Endothelial cell of umbilical vein (primary cell): ENCODE data around the gene MRGPRD. TPM values are rescaled to one million over a fixed set of nuclear protein-coding genes. Genes with fewer than 3 reads are reported as not detected.

Source experiments
- BruUV-seq: library from RNA; stranded (reverse); fragments of 400-500 nt; replicated peaks from 2 replicates; lab custom pipeline; 2021; lab: Mats Ljungman, UMichigan
- CTCF ChIA-PET: fragments of 300-600, 350-600 bp; sonication (Branson Sonifier 250); formaldehyde crosslinking; loops from one replicate; lab custom pipeline; 2021; ENCODE audit warnings: antibody characterized with exemption, inconsistent platforms; lab: Charles Lee
- POLR2A ChIA-PET: fragments of 300-600, 350-600 bp; sonication (Branson Sonifier 250); formaldehyde crosslinking; loops from one replicate; lab custom pipeline; 2021; ENCODE audit warnings: antibody characterized with exemption, inconsistent platforms; lab: Charles Lee
- DNase-seq: peaks from one replicate; pipeline ENCODE4 v3.0.0-alpha.2; 2011; ENCODE audit warnings: low read depth, low spot score
- FAIRE-seq: peaks from 2 replicates; lab custom pipeline; 2011; peaks lifted over from hg19 to GRCh38; lab: Jason Lieb, UNC
- H2AFZ ChIP-seq: 2 replicates; pipeline ENCODE4 v1.6.0; 2012; ENCODE audit warnings: low read depth, low read length, control low read depth, inconsistent platforms
- H3K27ac ChIP-seq: 2 replicates; pipeline ENCODE4 v1.5.1; 2011; ENCODE audit warnings: low read depth, mild to moderate bottlenecking, control low read depth, low read length, moderate library complexity; ENCODE audit not compliant: insufficient read depth
- H3K27me3 ChIP-seq, 2 experiments: 2 replicates each; pipeline versions ENCODE4 v1.6.0 to v1.6.1; 2011; ENCODE audit warnings: low read length in 2 of 2, mixed read lengths in 1 of 2; ENCODE audit not compliant: control insufficient read depth in 2 of 2, insufficient read depth in 2 of 2
- H3K36me3 ChIP-seq, 2 experiments: 2 replicates in 1 of 2; 3 replicates in 1 of 2; pipeline ENCODE4 v1.5.1; 2011; ENCODE audit warnings: low read length in 2 of 2, mild to moderate bottlenecking in 1 of 2, moderate library complexity in 1 of 2; ENCODE audit not compliant: control insufficient read depth in 2 of 2, insufficient read depth in 2 of 2; ENCODE audit errors: extremely low read depth in 1 of 2
- H3K4me1 ChIP-seq: 3 replicates; pipeline ENCODE4 v1.5.1; 2011; ENCODE audit warnings: mild to moderate bottlenecking, low read length; ENCODE audit not compliant: control insufficient read depth, insufficient read depth; ENCODE audit errors: extremely low read depth
- H3K4me2 ChIP-seq: 2 replicates; pipeline ENCODE4 v1.6.1; 2011; ENCODE audit warnings: low read length, control low read depth, mixed read lengths; ENCODE audit not compliant: insufficient read depth
- H3K4me3 ChIP-seq, 3 experiments: fragments of 200-600 bp in 1 of 3; sonication (generic), shearing (Covaris generic) in 1 of 3; replicated peaks in 1 of 3; 2 replicates each; pipeline ENCODE4 v1.5.1; 2011 to 2016; ENCODE audit warnings: control low read depth in 3 of 3, low read length in 3 of 3, mild to moderate bottlenecking in 2 of 3, inconsistent platforms in 1 of 3, low read depth in 1 of 3, moderate library complexity in 1 of 3; ENCODE audit not compliant: insufficient read depth in 1 of 3
- H3K79me2 ChIP-seq: 2 replicates; pipeline ENCODE4 v1.6.0; 2012; ENCODE audit warnings: low read length, inconsistent platforms; ENCODE audit not compliant: control insufficient read depth, insufficient read depth
- H3K9ac ChIP-seq: replicated peaks from 2 replicates; pipeline ENCODE3; 2011; ENCODE audit warnings: low read length, control low read depth; ENCODE audit not compliant: insufficient read depth; ENCODE audit errors: extremely low read depth
- H3K9me1 ChIP-seq: replicated peaks from 3 replicates; pipeline ENCODE4 v1.6.0; 2011; ENCODE audit warnings: mild to moderate bottlenecking, low read length; ENCODE audit not compliant: control insufficient read depth, insufficient read depth; ENCODE audit errors: extremely low read depth
- H3K9me3 ChIP-seq: replicated peaks from 2 replicates; pipeline ENCODE4 v1.5.1; 2012; ENCODE audit warnings: low read length, inconsistent platforms; ENCODE audit not compliant: control insufficient read depth, insufficient read depth
- H4K20me1 ChIP-seq: replicated peaks from 2 replicates; pipeline ENCODE3; 2011; ENCODE audit warnings: mild to moderate bottlenecking, low read length; ENCODE audit not compliant: control insufficient read depth, insufficient read depth; ENCODE audit errors: extremely low read depth
- EZH2 ChIP-seq: IDR thresholded peaks from 2 replicates; pipeline ENCODE4 v1.6.1; 2012; ENCODE audit warnings: borderline replicate concordance, low read depth, mild to moderate bottlenecking, moderate library complexity, low read length, inconsistent platforms; ENCODE audit not compliant: severe bottlenecking
- FOS ChIP-seq: IDR thresholded peaks from 2 replicates; pipeline ENCODE4 v1.6.1; 2011; ENCODE audit warnings: mild to moderate bottlenecking, low read length, moderate library complexity, borderline replicate concordance; ENCODE audit not compliant: insufficient read depth
- GATA2 ChIP-seq: IDR thresholded peaks from 2 replicates; pipeline ENCODE4 v1.7.0; 2011; ENCODE audit warnings: low read depth, mild to moderate bottlenecking, moderate library complexity, mixed read lengths, low read length; ENCODE audit not compliant: insufficient read length, insufficient read depth
- JUN ChIP-seq: IDR thresholded peaks from 2 replicates; pipeline ENCODE4 v1.6.1; 2011; ENCODE audit warnings: borderline replicate concordance, low read depth; ENCODE audit not compliant: insufficient read length, insufficient read depth
- MYC ChIP-seq: IDR thresholded peaks from one replicate; pipeline ENCODE4 v1.6.1; 2011; ENCODE audit warnings: mild to moderate bottlenecking, low read depth, low read length
- POLR2A ChIP-seq: IDR thresholded peaks from 2 replicates; pipeline ENCODE4 v1.6.1; 2012; ENCODE audit warnings: low read depth, mild to moderate bottlenecking, control low read depth, low read length
- POLR2AphosphoS5 ChIP-seq: IDR thresholded peaks from 2 replicates; pipeline ENCODE4 v1.6.1; 2012; ENCODE audit warnings: low read depth, mild to moderate bottlenecking, control low read depth, low read length, moderate library complexity; ENCODE audit not compliant: insufficient read depth
- dilution Hi-C: fragments of 300-500 bp; cut with MboI; formaldehyde crosslinking; loops from one replicate; pipeline ENCODE4 v1.15.0; 2019; ENCODE audit warnings: low sequenced_read_pairs; ENCODE audit not compliant: extremely low pct_ligation_motif_present
- intact Hi-C: fragments of 100-400 bp; cut with micrococcal nuclease; formaldehyde crosslinking; loops from one replicate; pipeline ENCODE4 v1.10.0; 2022
- polyA plus RNA-seq, 4 experiments: library from polyadenylated mRNA; depleted of rRNA in 3 of 4; stranded (reverse) in 3 of 4; unstranded in 1 of 4; fragments of >200 nt; gene quantifications; 2 replicates each; pipeline versions ENCODE4 v1.2.1 to v1.2.3, GENCODE V29; 2011 to 2012; ENCODE audit warnings: missing spikeins in 1 of 4
- total RNA-seq: library from RNA; stranded (reverse); gene quantifications from 2 replicates; pipeline ENCODE4 v1.2.3, GENCODE V29; 2021
- TF ChIP-seq, protein P1 (sequence below): IDR thresholded peaks from 2 replicates; pipeline ENCODE4 v1.6.1; 2011; ENCODE audit not compliant: insufficient read depth, insufficient read length
- TF ChIP-seq, protein P2 (sequence below), 2 donors: IDR thresholded peaks; 1 replicate in 1 of 2; 2 replicates in 1 of 2; pipeline ENCODE4 v1.5.1; 2011; ENCODE audit warnings: low read length in 2 of 2, mild to moderate bottlenecking in 2 of 2, moderate library complexity in 2 of 2, control low read depth in 1 of 2, inconsistent platforms in 1 of 2, low read depth in 1 of 2; ENCODE audit not compliant: insufficient read depth in 1 of 2; ENCODE audit errors: extremely low read depth in 1 of 2

Gene MRGPRD
- total and polyA plus RNA-seq, 2 donors (not counting 3 experiments of a cell fraction or from before 2014, with no cell fraction given), result not detected

DNA sequence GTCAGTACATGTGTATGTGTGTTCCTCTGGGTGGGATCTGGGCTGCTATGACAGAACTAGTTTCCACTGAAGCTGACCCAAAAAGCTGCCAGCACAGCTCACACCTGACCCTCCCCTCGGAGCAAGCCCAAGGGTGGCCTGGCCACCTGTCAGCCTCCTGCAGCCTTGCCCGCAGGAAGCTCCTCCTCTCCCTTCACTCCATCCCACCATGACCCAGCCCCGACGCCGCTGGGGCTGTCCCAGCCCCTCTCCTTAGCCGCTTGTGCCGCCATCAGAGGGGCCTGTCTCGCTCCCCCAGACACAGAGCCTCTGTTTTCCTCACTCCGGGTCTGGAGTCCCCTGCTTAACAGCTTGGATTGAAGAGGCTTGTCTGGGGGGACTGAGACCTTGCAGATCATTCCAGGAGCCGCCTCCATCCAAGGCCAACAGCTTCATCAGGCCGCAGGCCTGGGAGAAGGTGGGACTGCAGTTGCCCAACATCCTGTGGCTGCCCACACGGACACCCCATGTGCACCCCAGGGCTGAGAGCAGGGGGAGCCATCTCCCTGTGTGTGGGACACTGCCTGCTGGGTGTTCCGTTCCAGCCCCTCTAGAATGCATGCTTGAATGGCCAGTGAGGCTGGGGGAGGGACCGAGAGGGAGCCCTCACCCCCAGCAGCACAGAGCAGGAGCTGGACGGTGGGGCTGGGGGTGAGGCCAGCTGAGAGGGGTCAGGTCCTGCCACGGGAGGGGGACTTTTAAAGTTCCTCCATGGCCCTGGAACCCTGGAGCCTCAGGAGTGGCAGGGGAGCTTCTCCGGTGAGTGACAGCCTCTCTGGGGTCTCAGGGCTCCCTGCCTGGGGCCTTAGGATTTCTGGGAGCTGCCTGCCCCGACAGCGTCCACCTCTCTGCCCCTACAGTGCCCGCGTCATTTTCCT, 31.6 kb upstream of the MRGPRD start:
- H3K27ac ChIP-seq, result no peak overlapping the region
- POLR2A ChIA-PET, result no interaction called here

DNA sequence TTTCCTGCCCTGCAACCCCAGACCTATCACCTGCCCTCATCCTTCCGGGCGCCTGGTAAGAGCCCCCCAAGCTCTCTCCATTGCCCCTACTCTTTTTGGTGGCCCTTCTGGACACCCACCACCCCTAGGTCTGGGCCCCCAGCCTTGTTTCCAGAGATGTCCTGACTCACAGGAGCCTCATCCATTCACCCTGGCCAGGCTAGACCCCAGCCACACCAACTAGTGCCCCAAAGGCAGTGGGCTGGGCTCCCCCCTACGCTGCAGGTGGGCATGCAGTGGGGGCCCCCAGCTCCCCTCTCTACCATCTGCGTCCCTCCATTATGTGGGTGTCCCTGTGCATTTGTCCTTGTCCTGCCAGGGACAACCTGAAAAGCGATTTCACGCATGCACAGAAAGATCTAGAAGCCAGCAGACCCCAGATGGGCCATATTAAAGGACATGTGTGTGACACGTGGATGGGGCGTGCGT, 30.9 kb upstream of the MRGPRD start:
- CTCF ChIA-PET, result no interaction called here
- no peaks in the 10 kb centered on the region for H3K9me3 ChIP-seq
- no peak overlapping the region for H3K9ac ChIP-seq
- H3K79me2 ChIP-seq, result no peaks in the 10 kb centered on the region
- H2AFZ ChIP-seq, result no peak overlapping the region
- no peaks in the 10 kb centered on the region for H4K20me1 ChIP-seq
- H3K36me3 ChIP-seq, result no peaks in the 10 kb centered on the region
- dilution Hi-C loops (no loop called here), intact Hi-C loops (no loop called here)
- no peak overlapping the region for H3K4me2 ChIP-seq
- no peaks in the 10 kb centered on the region for H3K9me1 ChIP-seq
- POLR2A ChIA-PET, result no interaction called here
- FAIRE-seq, result no peak
- TF ChIP-seq MYC (no peak), POLR2AphosphoS5 (no peak), POLR2A (no peak), GATA2 (no peak), FOS (no peak), JUN (no peak), EZH2 (no peak)
- TF ChIP-seq, protein P1, sequence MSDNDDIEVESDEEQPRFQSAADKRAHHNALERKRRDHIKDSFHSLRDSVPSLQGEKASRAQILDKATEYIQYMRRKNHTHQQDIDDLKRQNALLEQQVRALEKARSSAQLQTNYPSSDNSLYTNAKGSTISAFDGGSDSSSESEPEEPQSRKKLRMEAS, result no peak
- TF ChIP-seq, protein P2, sequence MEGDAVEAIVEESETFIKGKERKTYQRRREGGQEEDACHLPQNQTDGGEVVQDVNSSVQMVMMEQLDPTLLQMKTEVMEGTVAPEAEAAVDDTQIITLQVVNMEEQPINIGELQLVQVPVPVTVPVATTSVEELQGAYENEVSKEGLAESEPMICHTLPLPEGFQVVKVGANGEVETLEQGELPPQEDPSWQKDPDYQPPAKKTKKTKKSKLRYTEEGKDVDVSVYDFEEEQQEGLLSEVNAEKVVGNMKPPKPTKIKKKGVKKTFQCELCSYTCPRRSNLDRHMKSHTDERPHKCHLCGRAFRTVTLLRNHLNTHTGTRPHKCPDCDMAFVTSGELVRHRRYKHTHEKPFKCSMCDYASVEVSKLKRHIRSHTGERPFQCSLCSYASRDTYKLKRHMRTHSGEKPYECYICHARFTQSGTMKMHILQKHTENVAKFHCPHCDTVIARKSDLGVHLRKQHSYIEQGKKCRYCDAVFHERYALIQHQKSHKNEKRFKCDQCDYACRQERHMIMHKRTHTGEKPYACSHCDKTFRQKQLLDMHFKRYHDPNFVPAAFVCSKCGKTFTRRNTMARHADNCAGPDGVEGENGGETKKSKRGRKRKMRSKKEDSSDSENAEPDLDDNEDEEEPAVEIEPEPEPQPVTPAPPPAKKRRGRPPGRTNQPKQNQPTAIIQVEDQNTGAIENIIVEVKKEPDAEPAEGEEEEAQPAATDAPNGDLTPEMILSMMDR (IDR thresholded peaks at IDR 0.05; ENCODE audit: extremely low read depth in 1 of 2, insufficient read depth in 1 of 2, low read depth in 1 of 2, low read length in 2 of 2), result no peak
- no peak overlapping the region for H3K27ac ChIP-seq
- no peak for DNase-seq
- H3K4me1 ChIP-seq, result no peaks in the 10 kb centered on the region
- peaks cover 36 to 45% of the 10 kb centered on the region in 2 experiments for H3K27me3 ChIP-seq
- H3K4me3 ChIP-seq, result no peak overlapping the region
- BruUV-seq, result no TSS peak

More for the DNA sequence above, 31.6 kb upstream of the MRGPRD start:
- intact Hi-C loops (no loop called here), dilution Hi-C loops (no loop called here)
- H3K27me3 ChIP-seq, result peaks cover 36 to 45% of the 10 kb centered on the region in 2 experiments
- no peaks in the 10 kb centered on the region for H4K20me1 ChIP-seq
- H3K4me3 ChIP-seq, result no peak overlapping the region
- no peaks in the 10 kb centered on the region for H3K79me2 ChIP-seq
- H3K36me3 ChIP-seq, result no peaks in the 10 kb centered on the region
- DNase-seq, result no peak
- no peak overlapping the region for H3K4me2 ChIP-seq
- CTCF ChIA-PET, result interaction anchor here (1.3 kb wide), 1 partner anchor 11 kb away, joined by 5 read pairs; no protein-coding TSS in a partner anchor
- no peak overlapping the region for H3K9ac ChIP-seq
- BruUV-seq, result no TSS peak
- no peaks in the 10 kb centered on the region for H3K9me1 ChIP-seq
- TF ChIP-seq MYC (no peak), GATA2 (no peak), POLR2A (no peak), EZH2 (no peak)
- no peaks in the 10 kb centered on the region for H3K9me3 ChIP-seq
- H3K4me1 ChIP-seq, result no peaks in the 10 kb centered on the region
- FAIRE-seq, result no peak
- H2AFZ ChIP-seq, result no peak overlapping the region
